ENCODE measurements around the gene PPP2R3B.

PPP2R3B gene

DNA sequence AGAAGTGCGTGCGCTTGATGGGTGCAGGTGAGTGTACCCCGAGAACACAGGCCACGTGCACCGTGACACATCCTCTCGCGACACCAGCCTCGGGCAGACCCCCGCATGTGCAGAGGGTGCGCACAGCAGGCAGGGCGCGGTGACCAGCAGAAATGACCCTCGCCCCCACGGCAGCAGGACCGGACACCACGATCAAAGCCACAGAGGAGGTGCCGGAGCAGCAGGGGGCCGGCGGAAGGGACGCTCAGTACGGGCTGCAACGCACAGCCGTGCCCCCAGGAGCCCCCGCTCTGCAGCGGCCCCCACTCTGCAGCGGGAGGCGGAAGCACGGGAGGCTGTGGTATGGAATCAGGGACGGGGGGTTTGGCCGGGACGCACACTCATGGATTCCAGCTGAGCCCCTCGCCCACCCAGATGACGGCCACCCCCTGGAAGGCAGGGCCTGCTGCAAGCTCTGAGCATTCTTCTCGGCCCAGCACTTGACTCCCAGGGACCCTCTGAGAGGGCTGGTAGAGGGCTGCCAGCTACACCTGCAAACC is 17.1 kb downstream of the PPP2R3B start:
- TF ChIP-seq CTCF (IDR thresholded peaks at IDR 0.05; ENCODE audit: low read depth, low read length, missing control alignments) = no peak
- DNase-seq (ENCODE audit: low read depth) = no peak
- no peak overlapping the region for H3K4me3 ChIP-seq (ENCODE audit: low read depth, low read length)

- H3K4me3 ChIP-seq (ENCODE audit: low read depth, low read length) = no peak overlapping the region
- TF ChIP-seq CTCF (IDR thresholded peaks at IDR 0.05; ENCODE audit: low read depth, low read length, missing control alignments) = no peak
- DNase-seq (ENCODE audit: low read depth) = no peak
Observed at GRCh38 chrX:368811-369562, 17.7 kb downstream of the PPP2R3B start.

DNA sequence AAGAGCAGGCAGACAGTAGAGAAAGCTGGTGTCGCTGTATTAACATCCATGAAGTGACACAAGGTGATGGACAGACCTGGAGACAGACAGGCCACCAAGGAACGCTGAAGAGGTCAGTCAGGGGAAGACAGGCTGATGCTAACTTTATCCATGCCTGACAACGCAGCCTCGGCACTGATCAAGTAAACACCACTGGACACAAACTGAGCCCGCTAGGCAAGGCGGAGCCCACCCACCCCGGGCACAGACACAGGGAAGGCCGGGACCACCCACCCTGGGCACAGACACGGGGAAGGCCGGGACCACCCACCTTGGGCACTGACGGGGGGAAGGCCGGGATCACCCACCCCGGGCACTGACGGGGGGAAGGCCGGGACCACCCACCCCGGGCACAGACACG is 18.8 kb downstream of the PPP2R3B start:
- DNase-seq (ENCODE audit: low read depth) = no peak
- no peak for TF ChIP-seq CTCF (IDR thresholded peaks at IDR 0.05; ENCODE audit: low read depth, low read length, missing control alignments)
- no peak overlapping the region for H3K4me3 ChIP-seq (ENCODE audit: low read depth, low read length)

- no peak for TF ChIP-seq CTCF (IDR thresholded peaks at IDR 0.05; ENCODE audit: low read depth, low read length, missing control alignments)
- H3K4me3 ChIP-seq (ENCODE audit: low read depth, low read length) = no peak overlapping the region
- no peak for DNase-seq (ENCODE audit: low read depth)
Observed at GRCh38 chrX:367349-367748, 19.4 kb downstream of the PPP2R3B start.

DNA sequence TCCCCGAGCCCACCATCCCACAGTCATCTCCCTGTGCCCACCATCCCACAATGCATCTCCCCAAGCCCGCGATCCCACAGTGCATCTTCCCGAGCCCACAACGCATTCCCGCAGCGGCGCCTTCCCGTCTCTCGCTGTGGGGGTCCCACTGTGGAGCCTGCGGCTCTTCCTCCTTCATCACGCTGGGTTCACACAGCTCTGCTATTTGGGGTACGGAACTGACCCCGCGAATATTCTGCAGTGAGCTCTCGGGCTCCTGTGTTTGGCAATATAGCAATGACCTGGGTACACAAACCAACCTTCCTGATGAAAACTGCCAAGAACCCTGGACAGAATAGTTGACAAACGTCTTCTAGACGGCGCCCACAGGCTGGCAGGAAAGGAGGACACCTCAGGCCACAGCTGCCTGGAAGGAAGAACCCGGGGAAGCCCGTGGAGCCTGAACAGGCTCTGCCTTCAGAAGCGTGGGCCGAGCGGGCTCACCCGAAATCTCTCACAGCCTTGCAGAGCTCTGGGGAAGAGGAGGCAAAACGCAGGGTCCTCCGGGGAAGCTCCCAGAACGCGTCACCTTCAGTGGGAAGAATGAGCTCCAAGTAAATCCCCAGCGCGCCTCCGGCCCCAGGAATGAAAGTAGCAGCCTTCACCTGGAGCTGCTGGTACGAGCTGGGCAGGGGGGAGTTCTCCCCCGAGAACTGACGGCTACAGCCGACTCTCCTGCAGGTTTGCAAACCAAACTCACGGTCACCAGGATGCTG is 22.9 kb downstream of the PPP2R3B start:
- no peak overlapping the region for H3K4me3 ChIP-seq (ENCODE audit: low read depth, low read length)
- no peak for TF ChIP-seq CTCF (IDR thresholded peaks at IDR 0.05; ENCODE audit: low read depth, low read length, missing control alignments)
- DNase-seq (ENCODE audit: low read depth) = no peak

- DNase-seq (ENCODE audit: low read depth) = no peak
- no peak overlapping the region for H3K4me3 ChIP-seq (ENCODE audit: low read depth, low read length)
- TF ChIP-seq CTCF (IDR thresholded peaks at IDR 0.05; ENCODE audit: low read depth, low read length, missing control alignments) = no peak
Observed at GRCh38 chrX:362937-363620, 23.6 kb downstream of the PPP2R3B start.

Data from GM12864 (cell line).